ENCODE measurements around the gene ALPL. TPM values are rescaled to one million over a fixed set of nuclear protein-coding genes. Genes with fewer than 3 reads are reported as not detected.

The ALPL gene
- total RNA-seq, 2 donors from 2014 or later: 6.3 to 15.6 TPM

- intact Hi-C loops (cut with DNase I): no loop called here
- TF ChIP-seq POLR2AphosphoS5 (IDR thresholded peaks at IDR 0.05) (peak; percentile 58), POLR2A (IDR thresholded peaks at IDR 0.05) (no peak)
- TF ChIP-seq, protein P1, sequence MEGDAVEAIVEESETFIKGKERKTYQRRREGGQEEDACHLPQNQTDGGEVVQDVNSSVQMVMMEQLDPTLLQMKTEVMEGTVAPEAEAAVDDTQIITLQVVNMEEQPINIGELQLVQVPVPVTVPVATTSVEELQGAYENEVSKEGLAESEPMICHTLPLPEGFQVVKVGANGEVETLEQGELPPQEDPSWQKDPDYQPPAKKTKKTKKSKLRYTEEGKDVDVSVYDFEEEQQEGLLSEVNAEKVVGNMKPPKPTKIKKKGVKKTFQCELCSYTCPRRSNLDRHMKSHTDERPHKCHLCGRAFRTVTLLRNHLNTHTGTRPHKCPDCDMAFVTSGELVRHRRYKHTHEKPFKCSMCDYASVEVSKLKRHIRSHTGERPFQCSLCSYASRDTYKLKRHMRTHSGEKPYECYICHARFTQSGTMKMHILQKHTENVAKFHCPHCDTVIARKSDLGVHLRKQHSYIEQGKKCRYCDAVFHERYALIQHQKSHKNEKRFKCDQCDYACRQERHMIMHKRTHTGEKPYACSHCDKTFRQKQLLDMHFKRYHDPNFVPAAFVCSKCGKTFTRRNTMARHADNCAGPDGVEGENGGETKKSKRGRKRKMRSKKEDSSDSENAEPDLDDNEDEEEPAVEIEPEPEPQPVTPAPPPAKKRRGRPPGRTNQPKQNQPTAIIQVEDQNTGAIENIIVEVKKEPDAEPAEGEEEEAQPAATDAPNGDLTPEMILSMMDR (IDR thresholded peaks at IDR 0.05): peak in 2 of 4 experiments; percentile 23 to 42
- DNase-seq (ENCODE audit: low spot score): peak; percentile 71
- H3K4me3 ChIP-seq: no peak overlapping the region
- H3K36me3 ChIP-seq: no peaks in the 10 kb centered on the region
- H3K9me3 ChIP-seq: no peaks in the 10 kb centered on the region
- no peaks in the 10 kb centered on the region for H3K4me1 ChIP-seq (replicated peaks)
- H3K27ac ChIP-seq: no peak overlapping the region
- 71% methylated on average over 13 of the region's 13 CpGs for WGBS
- no peaks in the 10 kb centered on the region for H3K27me3 ChIP-seq (replicated peaks; ENCODE audit: insufficient read depth)
Observed at GRCh38 chr1:21539933-21540332, 30.7 kb downstream of the ALPL start.

DNA sequence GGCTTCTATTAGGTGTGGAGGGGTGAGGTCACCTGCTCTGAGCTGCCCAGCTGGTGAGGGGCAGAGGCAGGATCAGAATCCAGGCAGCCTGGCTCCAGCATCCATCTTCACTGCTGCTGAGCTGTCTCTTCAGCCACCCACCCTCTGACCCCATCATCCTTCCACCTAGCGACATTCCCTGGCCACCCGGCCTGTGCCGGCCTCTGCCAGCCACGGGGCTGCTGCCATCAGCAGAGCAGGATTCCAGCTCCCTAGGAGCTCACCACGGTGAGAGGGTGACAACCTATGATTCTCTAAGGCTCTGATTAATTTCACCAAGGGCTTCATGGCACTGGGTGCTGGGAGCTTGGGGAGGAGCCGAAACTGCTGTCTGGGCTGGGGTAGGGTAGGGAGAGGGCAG is 32.1 kb downstream of the ALPL start:
- Histone ChIP-seq H3K4me1 (replicated peaks) (no peaks in the 10 kb centered on the region), H3K4me3 (no peak overlapping the region), H3K27me3 (replicated peaks; ENCODE audit: insufficient read depth) (no peaks in the 10 kb centered on the region), H3K27ac (no peak overlapping the region), H3K36me3 (no peaks in the 10 kb centered on the region), H3K9me3 (no peaks in the 10 kb centered on the region)
- no peak for DNase-seq (ENCODE audit: low spot score)
- TF ChIP-seq POLR2AphosphoS5 (IDR thresholded peaks at IDR 0.05) (no peak), POLR2A (IDR thresholded peaks at IDR 0.05) (no peak)
- TF ChIP-seq, protein P1 (IDR thresholded peaks at IDR 0.05): no peak
- intact Hi-C loops (cut with DNase I): no loop called here
- WGBS: 91% methylated on average over 6 of the region's 6 CpGs

- Histone ChIP-seq H3K36me3 (no peaks in the 10 kb centered on the region), H3K4me1 (replicated peaks) (no peaks in the 10 kb centered on the region), H3K4me3 (no peak overlapping the region), H3K27ac (no peak overlapping the region), H3K27me3 (replicated peaks; ENCODE audit: insufficient read depth) (no peaks in the 10 kb centered on the region), H3K9me3 (no peaks in the 10 kb centered on the region)
- intact Hi-C loops (cut with DNase I): no loop called here
- TF ChIP-seq POLR2AphosphoS5 (IDR thresholded peaks at IDR 0.05) (peak; percentile 42), POLR2A (IDR thresholded peaks at IDR 0.05) (no peak)
- DNase-seq (ENCODE audit: low spot score): no peak
- WGBS: 45% methylated on average over 3 of the region's 3 CpGs
Observed at GRCh38 chr1:21541835-21542234, 32.6 kb downstream of the ALPL start.

DNA sequence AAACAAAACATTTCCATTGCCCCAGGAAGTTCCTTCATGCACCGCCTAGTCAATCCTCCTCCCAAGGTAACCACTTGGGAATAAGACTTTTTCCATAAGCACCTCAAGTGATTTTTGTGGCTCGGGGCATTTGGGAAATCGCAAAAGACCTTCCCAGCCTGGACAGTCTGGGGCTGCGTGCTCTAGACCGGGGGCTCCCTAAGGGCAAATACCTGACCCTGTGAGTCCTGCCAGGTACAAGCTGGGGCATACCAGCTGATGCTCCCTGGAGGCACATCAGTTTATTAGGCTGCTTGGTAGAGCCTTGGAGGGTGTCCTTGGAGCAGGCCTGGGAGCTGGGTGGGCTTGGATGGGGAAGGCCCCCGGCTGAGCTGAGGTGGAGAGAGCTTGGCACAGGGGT is 34.4 kb downstream of the ALPL start:
- Histone ChIP-seq H3K4me3 (no peak overlapping the region), H3K27me3 (replicated peaks; ENCODE audit: insufficient read depth) (no peaks in the 10 kb centered on the region), H3K4me1 (replicated peaks) (no peaks in the 10 kb centered on the region), H3K9me3 (no peaks in the 10 kb centered on the region), H3K27ac (no peak overlapping the region), H3K36me3 (no peaks in the 10 kb centered on the region)
- WGBS: 74% methylated on average over 6 of the region's 6 CpGs
- no peak for DNase-seq (ENCODE audit: low spot score)
- TF ChIP-seq POLR2A (IDR thresholded peaks at IDR 0.05) (no peak), POLR2AphosphoS5 (IDR thresholded peaks at IDR 0.05) (no peak)
- TF ChIP-seq, protein P1 (IDR thresholded peaks at IDR 0.05): no peak
- intact Hi-C loops (cut with DNase I): no loop called here

DNA sequence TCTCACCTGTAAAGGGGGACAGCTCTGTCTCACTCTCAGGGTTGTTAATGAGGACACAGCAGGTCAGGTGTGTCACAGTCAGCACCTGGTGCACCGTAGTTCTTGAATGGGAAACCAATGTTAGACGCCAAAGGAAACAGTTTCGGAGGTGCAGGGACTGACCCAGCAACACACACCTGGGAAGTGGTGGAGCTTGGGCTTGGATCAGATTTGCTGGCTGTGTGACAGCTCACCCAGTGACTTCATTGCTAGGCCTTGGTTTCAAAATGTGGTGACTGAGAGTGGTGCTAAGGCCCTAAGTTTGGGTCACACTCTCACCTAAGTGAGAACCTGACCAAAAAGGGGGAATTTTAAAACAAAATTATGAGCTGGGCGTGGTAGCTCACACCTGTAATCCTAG is 34.9 kb downstream of the ALPL start:
- no peaks in the 10 kb centered on the region for H3K9me3 ChIP-seq
- H3K27ac ChIP-seq: no peak overlapping the region
- H3K4me3 ChIP-seq: no peak overlapping the region
- no peaks in the 10 kb centered on the region for H3K27me3 ChIP-seq (replicated peaks; ENCODE audit: insufficient read depth)
- H3K36me3 ChIP-seq: no peaks in the 10 kb centered on the region
- 92% methylated on average over 4 of the region's 4 CpGs for WGBS
- DNase-seq (ENCODE audit: low spot score): no peak
- H3K4me1 ChIP-seq (replicated peaks): no peaks in the 10 kb centered on the region
- TF ChIP-seq POLR2AphosphoS5 (IDR thresholded peaks at IDR 0.05) (no peak), POLR2A (IDR thresholded peaks at IDR 0.05) (no peak)
- TF ChIP-seq, protein P1 (IDR thresholded peaks at IDR 0.05): no peak
- intact Hi-C loops (cut with DNase I): no loop called here

All from prostate gland (tissue), 2 donors.